SK-N-SH treated with all-trans-retinoic acid at 6 μM for 48 hours (cell line): ENCODE results near the gene RPL41.

ENCODE experiments used
- ATAC-seq: fragments of 200-7000 bp; cut with Tn5 transposase; 3 replicates; pipeline ENCODE4 v1.9.1; 2020; ENCODE audit warnings: mild to moderate bottlenecking, moderate library complexity
- ARNTL ChIP-seq: fragments of 450-650 bp; formaldehyde crosslinking; IDR thresholded peaks from 2 replicates; pipeline ENCODE4 v1.5.0; 2020; ENCODE audit warnings: low read depth, mild to moderate bottlenecking, moderate library complexity, borderline replicate concordance
- CSDC2 ChIP-seq: fragments of 250-450 bp; sonication (Bioruptor Pico); IDR thresholded peaks from 2 replicates; pipeline ENCODE4 v1.5.0; 2020; ENCODE audit warnings: mild to moderate bottlenecking, moderate library complexity
- ESRRG ChIP-seq: fragments of 250-450 bp; sonication (Bioruptor Pico); IDR thresholded peaks from 2 replicates; pipeline ENCODE4 v1.6.1; 2021; ENCODE audit warnings: mild to moderate bottlenecking
- GLIS3 ChIP-seq: fragments of 250-450 bp; sonication (Bioruptor Pico); IDR thresholded peaks from 2 replicates; pipeline ENCODE4 v1.5.0; 2020; ENCODE audit warnings: mild to moderate bottlenecking, moderate library complexity
- ISL1 ChIP-seq: fragments of 250-450 bp; sonication (Bioruptor Pico); IDR thresholded peaks from 2 replicates; pipeline ENCODE4 v2.1.2; 2022; ENCODE audit warnings: mild to moderate bottlenecking, moderate library complexity
- OSR1 ChIP-seq: fragments of 250-450 bp; sonication (Bioruptor Pico); IDR thresholded peaks from 2 replicates; pipeline ENCODE4 v1.8.0; 2022; ENCODE audit warnings: moderate library complexity, mild to moderate bottlenecking, inconsistent platforms
- RARB ChIP-seq: fragments of 250-450 bp; sonication (Bioruptor Pico); IDR thresholded peaks from 2 replicates; pipeline ENCODE4 v1.8.0; 2021; ENCODE audit warnings: mild to moderate bottlenecking, moderate library complexity
- SNAI2 ChIP-seq: fragments of 250-450 bp; sonication (Bioruptor Pico); IDR thresholded peaks from 2 replicates; pipeline ENCODE4 v1.5.0; 2020; ENCODE audit warnings: mild to moderate bottlenecking, moderate library complexity
- TCF4 ChIP-seq: fragments of 250-450 bp; sonication (Bioruptor Pico); IDR thresholded peaks from 2 replicates; pipeline ENCODE4 v1.8.0; 2021; ENCODE audit warnings: mild to moderate bottlenecking, moderate library complexity, borderline replicate concordance
- TOX ChIP-seq: fragments of 250-450 bp; sonication (Bioruptor Pico); IDR thresholded peaks from 2 replicates; pipeline ENCODE4 v1.8.0; 2021; ENCODE audit warnings: mild to moderate bottlenecking, moderate library complexity, borderline replicate concordance
- ZFP3 ChIP-seq: fragments of 250-450 bp; sonication (Bioruptor Pico); IDR thresholded peaks from 2 replicates; pipeline ENCODE4 v1.5.0; 2020; ENCODE audit warnings: mild to moderate bottlenecking, moderate library complexity
- ZNF70 ChIP-seq: fragments of 450-650 bp; formaldehyde crosslinking; IDR thresholded peaks from 2 replicates; pipeline ENCODE4 v1.5.0; 2020; ENCODE audit warnings: mild to moderate bottlenecking, moderate library complexity
- ZNF8 ChIP-seq: fragments of 450-650 bp; formaldehyde crosslinking; IDR thresholded peaks from 2 replicates; pipeline ENCODE4 v1.5.0; 2020; ENCODE audit warnings: mild to moderate bottlenecking, moderate library complexity
- TF ChIP-seq, protein P1 (sequence below): fragments of 250-450 bp; sonication (Bioruptor Pico); IDR thresholded peaks from 2 replicates; pipeline ENCODE4 v1.8.0; 2020; ENCODE audit warnings: mild to moderate bottlenecking, moderate library complexity, borderline replicate concordance
- TF ChIP-seq, protein P2 (sequence below): fragments of 250-450 bp; sonication (Bioruptor Pico); IDR thresholded peaks from 2 replicates; pipeline ENCODE4 v1.5.0; 2020; ENCODE audit warnings: mild to moderate bottlenecking, moderate library complexity
- TF ChIP-seq, protein P3 (sequence below): fragments of 250-450 bp; sonication (Bioruptor Pico); IDR thresholded peaks from 2 replicates; pipeline ENCODE4 v1.5.1; 2021; ENCODE audit warnings: mild to moderate bottlenecking, moderate library complexity
- TF ChIP-seq, protein P4 (sequence below): fragments of 250-450 bp; sonication (Bioruptor Pico); IDR thresholded peaks from 2 replicates; pipeline ENCODE4 v1.5.1; 2020; ENCODE audit warnings: low read depth, mild to moderate bottlenecking, moderate library complexity
- TF ChIP-seq, protein P5 (sequence below): fragments of 250-450 bp; sonication (Bioruptor Pico); IDR thresholded peaks from 2 replicates; pipeline ENCODE4 v1.8.0; 2021; ENCODE audit warnings: low read depth, mild to moderate bottlenecking, moderate library complexity, borderline replicate concordance

RPL41 gene

DNA sequence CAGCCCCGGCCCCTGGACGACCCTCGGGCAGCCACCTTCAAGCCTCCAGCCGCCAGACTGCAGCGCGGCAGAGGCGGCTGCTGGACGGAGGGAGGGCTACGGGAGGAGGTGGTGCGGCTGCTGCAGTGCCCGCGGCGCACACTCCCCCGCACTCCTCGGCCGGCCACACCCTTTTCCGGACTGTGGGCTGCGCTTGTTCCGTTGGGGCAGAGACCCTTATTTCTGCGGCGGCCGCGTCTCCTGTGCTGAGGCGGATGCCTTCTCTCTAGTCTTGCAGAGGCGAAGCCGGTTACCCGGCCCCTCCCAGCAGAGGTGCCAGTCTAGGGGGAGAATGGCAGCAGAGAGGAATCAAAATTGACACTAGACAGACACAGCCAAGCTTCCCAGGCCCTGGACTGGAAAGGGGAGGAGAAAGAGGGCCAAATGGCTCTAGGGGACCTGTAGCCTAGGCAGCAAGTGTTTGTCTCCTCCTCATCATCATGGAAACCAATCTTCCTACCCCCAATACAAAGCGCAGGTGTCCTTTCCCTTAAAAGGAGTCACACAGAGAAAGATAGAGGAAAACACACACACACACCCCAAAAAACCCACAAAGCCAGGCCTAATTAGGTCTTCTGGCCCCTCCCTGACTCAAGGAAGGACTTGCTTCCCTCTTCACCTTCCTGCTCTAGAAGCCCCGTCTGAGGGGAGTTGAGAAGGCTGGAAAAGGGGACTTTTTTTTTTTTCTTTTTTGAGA lies 12.9 kb downstream of the RPL41 start:
- ATAC-seq, result peak; percentile 66
- TF ChIP-seq, protein P1, sequence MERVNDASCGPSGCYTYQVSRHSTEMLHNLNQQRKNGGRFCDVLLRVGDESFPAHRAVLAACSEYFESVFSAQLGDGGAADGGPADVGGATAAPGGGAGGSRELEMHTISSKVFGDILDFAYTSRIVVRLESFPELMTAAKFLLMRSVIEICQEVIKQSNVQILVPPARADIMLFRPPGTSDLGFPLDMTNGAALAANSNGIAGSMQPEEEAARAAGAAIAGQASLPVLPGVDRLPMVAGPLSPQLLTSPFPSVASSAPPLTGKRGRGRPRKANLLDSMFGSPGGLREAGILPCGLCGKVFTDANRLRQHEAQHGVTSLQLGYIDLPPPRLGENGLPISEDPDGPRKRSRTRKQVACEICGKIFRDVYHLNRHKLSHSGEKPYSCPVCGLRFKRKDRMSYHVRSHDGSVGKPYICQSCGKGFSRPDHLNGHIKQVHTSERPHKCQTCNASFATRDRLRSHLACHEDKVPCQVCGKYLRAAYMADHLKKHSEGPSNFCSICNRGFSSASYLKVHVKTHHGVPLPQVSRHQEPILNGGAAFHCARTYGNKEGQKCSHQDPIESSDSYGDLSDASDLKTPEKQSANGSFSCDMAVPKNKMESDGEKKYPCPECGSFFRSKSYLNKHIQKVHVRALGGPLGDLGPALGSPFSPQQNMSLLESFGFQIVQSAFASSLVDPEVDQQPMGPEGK (CRISPR knock-in tag), result no peak
- TF ChIP-seq OSR1 (CRISPR knock-in tag), result no peak
- TF ChIP-seq, protein P2, sequence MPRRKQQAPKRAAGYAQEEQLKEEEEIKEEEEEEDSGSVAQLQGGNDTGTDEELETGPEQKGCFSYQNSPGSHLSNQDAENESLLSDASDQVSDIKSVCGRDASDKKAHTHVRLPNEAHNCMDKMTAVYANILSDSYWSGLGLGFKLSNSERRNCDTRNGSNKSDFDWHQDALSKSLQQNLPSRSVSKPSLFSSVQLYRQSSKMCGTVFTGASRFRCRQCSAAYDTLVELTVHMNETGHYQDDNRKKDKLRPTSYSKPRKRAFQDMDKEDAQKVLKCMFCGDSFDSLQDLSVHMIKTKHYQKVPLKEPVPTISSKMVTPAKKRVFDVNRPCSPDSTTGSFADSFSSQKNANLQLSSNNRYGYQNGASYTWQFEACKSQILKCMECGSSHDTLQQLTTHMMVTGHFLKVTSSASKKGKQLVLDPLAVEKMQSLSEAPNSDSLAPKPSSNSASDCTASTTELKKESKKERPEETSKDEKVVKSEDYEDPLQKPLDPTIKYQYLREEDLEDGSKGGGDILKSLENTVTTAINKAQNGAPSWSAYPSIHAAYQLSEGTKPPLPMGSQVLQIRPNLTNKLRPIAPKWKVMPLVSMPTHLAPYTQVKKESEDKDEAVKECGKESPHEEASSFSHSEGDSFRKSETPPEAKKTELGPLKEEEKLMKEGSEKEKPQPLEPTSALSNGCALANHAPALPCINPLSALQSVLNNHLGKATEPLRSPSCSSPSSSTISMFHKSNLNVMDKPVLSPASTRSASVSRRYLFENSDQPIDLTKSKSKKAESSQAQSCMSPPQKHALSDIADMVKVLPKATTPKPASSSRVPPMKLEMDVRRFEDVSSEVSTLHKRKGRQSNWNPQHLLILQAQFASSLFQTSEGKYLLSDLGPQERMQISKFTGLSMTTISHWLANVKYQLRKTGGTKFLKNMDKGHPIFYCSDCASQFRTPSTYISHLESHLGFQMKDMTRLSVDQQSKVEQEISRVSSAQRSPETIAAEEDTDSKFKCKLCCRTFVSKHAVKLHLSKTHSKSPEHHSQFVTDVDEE (CRISPR knock-in tag), result no peak
- no peak for TF ChIP-seq TOX (CRISPR knock-in tag)
- no peak for TF ChIP-seq GLIS3 (CRISPR knock-in tag)
- TF ChIP-seq ZNF70 (CRISPR knock-in tag), result no peak
- no peak for TF ChIP-seq ESRRG

DNA sequence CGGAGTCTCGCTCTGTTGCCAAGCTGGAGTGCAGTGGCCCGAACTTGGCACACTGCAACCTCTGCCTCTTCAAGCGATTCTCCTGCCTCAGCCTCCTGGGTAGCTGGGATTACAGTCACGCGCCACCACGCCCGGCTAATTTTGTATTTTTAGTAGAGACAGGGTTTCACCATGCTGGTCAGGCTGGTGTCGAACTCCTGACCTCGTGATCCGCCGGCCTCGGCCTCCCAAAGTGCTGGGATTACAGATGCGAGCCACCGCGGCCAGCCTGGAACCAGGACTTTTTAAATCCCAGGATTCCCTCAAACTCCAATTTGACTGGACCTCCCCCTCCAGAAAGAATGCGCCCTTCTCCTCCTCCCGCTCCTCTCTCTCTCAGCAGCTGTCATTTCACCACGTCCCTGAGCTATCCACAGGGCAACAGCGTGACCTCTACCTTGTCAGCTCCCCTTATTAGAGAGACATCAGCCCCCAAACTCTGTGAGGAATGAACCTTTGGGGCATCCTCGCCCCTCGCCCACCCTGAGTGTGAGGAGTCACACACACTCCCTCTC lies 13.6 kb downstream of the RPL41 start:
- no peak for ATAC-seq
- TF ChIP-seq TOX (CRISPR knock-in tag), result no peak
- TF ChIP-seq, protein P3, sequence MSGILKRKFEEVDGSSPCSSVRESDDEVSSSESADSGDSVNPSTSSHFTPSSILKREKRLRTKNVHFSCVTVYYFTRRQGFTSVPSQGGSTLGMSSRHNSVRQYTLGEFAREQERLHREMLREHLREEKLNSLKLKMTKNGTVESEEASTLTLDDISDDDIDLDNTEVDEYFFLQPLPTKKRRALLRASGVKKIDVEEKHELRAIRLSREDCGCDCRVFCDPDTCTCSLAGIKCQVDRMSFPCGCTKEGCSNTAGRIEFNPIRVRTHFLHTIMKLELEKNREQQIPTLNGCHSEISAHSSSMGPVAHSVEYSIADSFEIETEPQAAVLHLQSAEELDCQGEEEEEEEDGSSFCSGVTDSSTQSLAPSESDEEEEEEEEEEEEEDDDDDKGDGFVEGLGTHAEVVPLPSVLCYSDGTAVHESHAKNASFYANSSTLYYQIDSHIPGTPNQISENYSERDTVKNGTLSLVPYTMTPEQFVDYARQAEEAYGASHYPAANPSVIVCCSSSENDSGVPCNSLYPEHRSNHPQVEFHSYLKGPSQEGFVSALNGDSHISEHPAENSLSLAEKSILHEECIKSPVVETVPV (CRISPR knock-in tag), result no peak
- no peak for TF ChIP-seq ARNTL

DNA sequence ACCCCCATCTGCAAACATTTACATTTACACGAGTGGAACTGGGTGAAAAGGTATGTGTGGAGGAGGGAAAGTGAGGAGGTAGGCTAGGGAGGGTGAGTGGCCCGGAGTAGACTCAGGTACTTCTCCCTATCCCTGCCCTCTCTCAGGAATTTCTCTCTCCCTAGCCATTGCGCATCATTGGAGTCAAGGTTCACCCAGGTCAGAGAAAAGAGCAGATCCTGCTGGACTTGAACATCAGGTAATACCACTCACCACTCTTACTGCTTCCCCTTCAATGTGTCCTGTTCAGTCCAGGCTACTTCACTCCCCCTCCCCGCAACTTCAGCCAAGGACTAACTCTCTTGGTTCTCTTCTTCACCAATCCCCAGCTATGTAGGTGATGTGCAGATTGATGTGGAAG lies 14.4 kb downstream of the RPL41 start:
- TF ChIP-seq, protein P4, sequence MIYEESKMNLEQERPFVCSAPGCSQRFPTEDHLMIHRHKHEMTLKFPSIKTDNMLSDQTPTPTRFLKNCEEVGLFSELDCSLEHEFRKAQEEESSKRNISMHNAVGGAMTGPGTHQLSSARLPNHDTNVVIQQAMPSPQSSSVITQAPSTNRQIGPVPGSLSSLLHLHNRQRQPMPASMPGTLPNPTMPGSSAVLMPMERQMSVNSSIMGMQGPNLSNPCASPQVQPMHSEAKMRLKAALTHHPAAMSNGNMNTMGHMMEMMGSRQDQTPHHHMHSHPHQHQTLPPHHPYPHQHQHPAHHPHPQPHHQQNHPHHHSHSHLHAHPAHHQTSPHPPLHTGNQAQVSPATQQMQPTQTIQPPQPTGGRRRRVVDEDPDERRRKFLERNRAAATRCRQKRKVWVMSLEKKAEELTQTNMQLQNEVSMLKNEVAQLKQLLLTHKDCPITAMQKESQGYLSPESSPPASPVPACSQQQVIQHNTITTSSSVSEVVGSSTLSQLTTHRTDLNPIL (CRISPR knock-in tag), result no peak
- TF ChIP-seq SNAI2 (no peak), ESRRG (no peak), CSDC2 (CRISPR knock-in tag) (no peak), ZNF8 (CRISPR knock-in tag) (no peak), TCF4 (no peak), ZFP3 (CRISPR knock-in tag) (no peak), ARNTL (no peak), TOX (CRISPR knock-in tag) (no peak), RARB (CRISPR knock-in tag) (no peak), ISL1 (CRISPR knock-in tag) (no peak), ZNF70 (CRISPR knock-in tag) (no peak)
- TF ChIP-seq, protein P5, sequence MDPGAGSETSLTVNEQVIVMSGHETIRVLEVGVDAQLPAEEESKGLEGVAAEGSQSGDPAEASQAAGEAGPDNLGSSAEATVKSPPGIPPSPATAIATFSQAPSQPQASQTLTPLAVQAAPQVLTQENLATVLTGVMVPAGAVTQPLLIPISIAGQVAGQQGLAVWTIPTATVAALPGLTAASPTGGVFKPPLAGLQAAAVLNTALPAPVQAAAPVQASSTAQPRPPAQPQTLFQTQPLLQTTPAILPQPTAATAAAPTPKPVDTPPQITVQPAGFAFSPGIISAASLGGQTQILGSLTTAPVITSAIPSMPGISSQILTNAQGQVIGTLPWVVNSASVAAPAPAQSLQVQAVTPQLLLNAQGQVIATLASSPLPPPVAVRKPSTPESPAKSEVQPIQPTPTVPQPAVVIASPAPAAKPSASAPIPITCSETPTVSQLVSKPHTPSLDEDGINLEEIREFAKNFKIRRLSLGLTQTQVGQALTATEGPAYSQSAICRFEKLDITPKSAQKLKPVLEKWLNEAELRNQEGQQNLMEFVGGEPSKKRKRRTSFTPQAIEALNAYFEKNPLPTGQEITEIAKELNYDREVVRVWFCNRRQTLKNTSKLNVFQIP (CRISPR knock-in tag), result no peak
- TF ChIP-seq, protein P1 (CRISPR knock-in tag), result no peak
- TF ChIP-seq, protein P3 (CRISPR knock-in tag), result no peak
- ATAC-seq, result no peak
